H1 (cell line): ENCODE data around the gene SSU72. TPM values are rescaled to one million over a fixed set of nuclear protein-coding genes. Genes with fewer than 3 reads are reported as not detected.

Source experiments
- BACH1 ChIP-seq: IDR thresholded peaks from 2 replicates; pipeline ENCODE4 v1.6.1; 2012; ENCODE audit warnings: low read length, improper control_type of control experiment
- BCL11A ChIP-seq, 2 experiments: IDR thresholded peaks; one replicate each; pipeline ENCODE4 v1.6.1; 2011; ENCODE audit warnings: low read depth in 2 of 2, low read length in 2 of 2, mild to moderate bottlenecking in 2 of 2
- CBX8 ChIP-seq: fragments of 300-800, 300-1000 bp; sonication (generic); IDR thresholded peaks from 2 replicates; pipeline ENCODE4 v1.7.1; 2016; ENCODE audit warnings: low read depth, low read length, borderline replicate concordance
- GABPA ChIP-seq: IDR thresholded peaks from 2 replicates; pipeline ENCODE4 v1.6.1; 2011; ENCODE audit warnings: mild to moderate bottlenecking, low read length, moderate library complexity, borderline replicate concordance; ENCODE audit not compliant: insufficient read depth
- HDAC2 ChIP-seq, 2 experiments: fragments of 300-600 bp in 1 of 2; sonication (generic) in 1 of 2; IDR thresholded peaks; 2 replicates each; pipeline ENCODE4 v1.6.1; 2011 to 2012; ENCODE audit warnings: low read depth in 2 of 2, low read length in 2 of 2, mild to moderate bottlenecking in 2 of 2, moderate library complexity in 2 of 2, borderline replicate concordance in 1 of 2, inconsistent platforms in 1 of 2
- HDAC6 ChIP-seq: IDR thresholded peaks from one replicate; pipeline ENCODE4 v1.7.1; 2012; ENCODE audit warnings: low read depth, mild to moderate bottlenecking, inconsistent platforms, low read length, moderate library complexity
- JUND ChIP-seq: IDR thresholded peaks from 2 replicates; pipeline ENCODE4 v1.6.1; 2011; ENCODE audit warnings: mild to moderate bottlenecking, improper control_type of control experiment, low read length
- POLR2AphosphoS5 ChIP-seq: IDR thresholded peaks from 2 replicates; pipeline ENCODE4 v1.6.1; 2011; ENCODE audit warnings: low read depth, low read length
- SIN3A ChIP-seq, 2 experiments: IDR thresholded peaks in 1 of 2; conservative IDR thresholded peaks in 1 of 2; 2 replicates each; pipeline ENCODE4 v1.6.1; 2011 to 2012; ENCODE audit warnings: low read length in 2 of 2, improper control_type of control experiment in 1 of 2, low read depth in 1 of 2, mild to moderate bottlenecking in 1 of 2
- SIRT6 ChIP-seq: IDR thresholded peaks from one replicate; pipeline ENCODE4 v1.7.1; 2012; ENCODE audit warnings: low read length, inconsistent platforms
- SIX5 ChIP-seq: IDR thresholded peaks from 2 replicates; pipeline ENCODE4 v1.6.1; 2011; ENCODE audit warnings: mild to moderate bottlenecking, low read depth, low read length
- SP4 ChIP-seq: IDR thresholded peaks from 2 replicates; pipeline ENCODE4 v1.6.1; 2012; ENCODE audit warnings: low read length, inconsistent platforms
- SRF ChIP-seq: IDR thresholded peaks from 2 replicates; pipeline ENCODE4 v1.6.1; 2011; ENCODE audit warnings: mild to moderate bottlenecking, low read depth, low read length, moderate library complexity
- TCF12 ChIP-seq: IDR thresholded peaks from 2 replicates; pipeline ENCODE4 v1.6.1; 2011; ENCODE audit warnings: low read depth, mild to moderate bottlenecking, low read length
- polyA plus RNA-seq, 7 experiments: library from polyadenylated mRNA; depleted of rRNA in 3 of 7; stranded (reverse) in 5 of 7; unstranded in 2 of 7; fragments of >200 nt in 5 of 7; fragments of 200-250 nt in 2 of 7; gene quantifications; 1 replicate in 5 of 7; 2 replicates in 1 of 7; 4 replicates in 1 of 7; pipeline versions ENCODE4 v1.2.1 to v1.2.3, GENCODE V29; 2011 to 2013; ENCODE audit warnings: missing spikeins in 2 of 7, mixed read lengths in 2 of 7
- total RNA-seq: library from RNA; stranded (reverse); fragmentation: NEBNext Ultra II Directional; extraction: Animal tissue kit (Norgen Biotek cat#: 25700); gene quantifications from 2 replicates; pipeline ENCODE4 v1.2.1, GENCODE V29; 2021
- TF ChIP-seq, protein P1 (sequence below): IDR thresholded peaks from 2 replicates; pipeline ENCODE4 v1.6.1; 2011; ENCODE audit warnings: low read length, improper control_type of control experiment
- TF ChIP-seq, protein P2 (sequence below), 3 experiments: IDR thresholded peaks; 1 replicate in 2 of 3; 2 replicates in 1 of 3; pipeline versions ENCODE4 v1.5.1 to v1.6.1; 2011; ENCODE audit warnings: low read length in 3 of 3, mild to moderate bottlenecking in 3 of 3, inconsistent platforms in 2 of 3, low read depth in 1 of 3, moderate library complexity in 1 of 3; ENCODE audit not compliant: insufficient read depth in 1 of 3; ENCODE audit errors: control extremely low read depth in 1 of 3
- TF ChIP-seq, protein P3 (sequence below): IDR thresholded peaks from 2 replicates; pipeline ENCODE4 v1.6.1; 2011; ENCODE audit warnings: low read depth, mild to moderate bottlenecking, low read length; ENCODE audit not compliant: insufficient read depth
- TF ChIP-seq, protein P4 (sequence below): IDR thresholded peaks from 2 replicates; pipeline ENCODE4 v1.6.1; 2012; ENCODE audit warnings: inconsistent platforms

SSU72 gene
- total and polyA plus RNA-seq, 2 of the 8 experiments (the other 6 are each of a cell fraction or from before 2014, with no cell fraction given) = 110 to 165 TPM

DNA sequence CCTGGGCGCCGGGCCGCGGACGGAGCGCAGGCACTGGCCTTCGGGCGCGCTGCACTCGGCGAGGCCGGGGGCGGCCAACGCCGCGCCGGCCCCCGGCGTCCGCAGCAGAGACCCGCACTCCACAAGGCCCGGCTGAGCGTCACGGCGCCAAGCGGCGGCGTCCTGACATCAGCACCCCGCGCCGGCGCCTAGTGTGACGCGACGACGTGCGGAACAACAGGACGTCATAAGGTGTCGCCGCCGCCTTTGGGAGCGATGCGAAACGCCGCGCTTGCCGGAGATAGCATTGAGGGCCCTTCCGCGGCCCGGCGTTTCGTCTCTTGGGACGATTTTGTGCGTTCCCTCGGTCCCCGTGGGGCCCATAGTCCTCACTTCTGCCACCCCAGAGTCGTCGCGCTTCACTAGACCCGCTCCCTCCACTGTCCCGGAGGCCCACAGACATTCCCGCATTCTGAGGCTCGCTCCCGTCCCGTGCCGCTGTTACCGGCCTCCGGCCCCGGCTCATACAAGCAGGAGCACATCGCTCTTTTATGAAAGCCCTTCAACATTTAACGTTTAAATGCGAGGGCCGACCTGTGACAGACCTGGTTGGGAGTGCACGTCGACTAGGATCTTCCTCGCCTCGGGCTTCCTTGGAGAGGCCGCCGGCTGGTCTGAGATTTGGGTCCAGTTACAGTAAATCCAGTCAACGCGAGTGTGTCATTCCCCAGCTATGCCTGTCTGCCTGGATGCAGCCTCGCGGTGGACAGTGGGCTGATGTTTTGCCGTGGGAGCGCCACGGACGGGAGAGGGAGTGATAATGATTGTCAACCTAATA, at the start of gene SSU72 (continued):
- TF ChIP-seq, protein P1, sequence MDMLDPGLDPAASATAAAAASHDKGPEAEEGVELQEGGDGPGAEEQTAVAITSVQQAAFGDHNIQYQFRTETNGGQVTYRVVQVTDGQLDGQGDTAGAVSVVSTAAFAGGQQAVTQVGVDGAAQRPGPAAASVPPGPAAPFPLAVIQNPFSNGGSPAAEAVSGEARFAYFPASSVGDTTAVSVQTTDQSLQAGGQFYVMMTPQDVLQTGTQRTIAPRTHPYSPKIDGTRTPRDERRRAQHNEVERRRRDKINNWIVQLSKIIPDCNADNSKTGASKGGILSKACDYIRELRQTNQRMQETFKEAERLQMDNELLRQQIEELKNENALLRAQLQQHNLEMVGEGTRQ = no peak; the same call in 1 of the 2 replicates
- TF ChIP-seq HDAC6 (no peak), POLR2AphosphoS5 (peak; percentile 90), GABPA (0 out of 2 replicates have a peak, but pooled peaks have one; percentile 4), SRF (peak; percentile 94), BACH1 (no peak), HDAC2 (IDR thresholded peaks at IDR 0.05; ENCODE audit: borderline replicate concordance in 1 of 2, low read depth in 2 of 2, low read length in 2 of 2) (no peak), SIRT6 (no peak), SP4 (no peak; the same call in 1 of the 2 replicates), BCL11A (IDR thresholded peaks at IDR 0.05; ENCODE audit: low read depth in 2 of 2, low read length in 2 of 2) (no peak), JUND (peak; percentile 58; the same call in 1 of the 2 replicates), SIX5 (peak; percentile 22; the same call in 1 of the 2 replicates), CBX8 (no peak), TCF12 (no peak), SIN3A (conservative IDR thresholded peaks at IDR 0.05 in 1 of 2, IDR thresholded peaks at IDR 0.05 in 1 of 2; ENCODE audit: low read depth in 1 of 2, low read length in 2 of 2) (peak in 1 of 2 experiments; percentile 93; a peak in 2 of 4 replicates)
- TF ChIP-seq, protein P2, sequence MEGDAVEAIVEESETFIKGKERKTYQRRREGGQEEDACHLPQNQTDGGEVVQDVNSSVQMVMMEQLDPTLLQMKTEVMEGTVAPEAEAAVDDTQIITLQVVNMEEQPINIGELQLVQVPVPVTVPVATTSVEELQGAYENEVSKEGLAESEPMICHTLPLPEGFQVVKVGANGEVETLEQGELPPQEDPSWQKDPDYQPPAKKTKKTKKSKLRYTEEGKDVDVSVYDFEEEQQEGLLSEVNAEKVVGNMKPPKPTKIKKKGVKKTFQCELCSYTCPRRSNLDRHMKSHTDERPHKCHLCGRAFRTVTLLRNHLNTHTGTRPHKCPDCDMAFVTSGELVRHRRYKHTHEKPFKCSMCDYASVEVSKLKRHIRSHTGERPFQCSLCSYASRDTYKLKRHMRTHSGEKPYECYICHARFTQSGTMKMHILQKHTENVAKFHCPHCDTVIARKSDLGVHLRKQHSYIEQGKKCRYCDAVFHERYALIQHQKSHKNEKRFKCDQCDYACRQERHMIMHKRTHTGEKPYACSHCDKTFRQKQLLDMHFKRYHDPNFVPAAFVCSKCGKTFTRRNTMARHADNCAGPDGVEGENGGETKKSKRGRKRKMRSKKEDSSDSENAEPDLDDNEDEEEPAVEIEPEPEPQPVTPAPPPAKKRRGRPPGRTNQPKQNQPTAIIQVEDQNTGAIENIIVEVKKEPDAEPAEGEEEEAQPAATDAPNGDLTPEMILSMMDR (IDR thresholded peaks at IDR 0.05; ENCODE audit: control extremely low read depth in 1 of 3, insufficient read depth in 1 of 3, low read depth in 1 of 3, low read length in 3 of 3) = peak in 1 of 3 experiments; percentile 3; a peak in 1 of 4 replicates
- TF ChIP-seq, protein P3, sequence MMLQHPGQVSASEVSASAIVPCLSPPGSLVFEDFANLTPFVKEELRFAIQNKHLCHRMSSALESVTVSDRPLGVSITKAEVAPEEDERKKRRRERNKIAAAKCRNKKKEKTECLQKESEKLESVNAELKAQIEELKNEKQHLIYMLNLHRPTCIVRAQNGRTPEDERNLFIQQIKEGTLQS = peak; percentile 99
- TF ChIP-seq, protein P4, sequence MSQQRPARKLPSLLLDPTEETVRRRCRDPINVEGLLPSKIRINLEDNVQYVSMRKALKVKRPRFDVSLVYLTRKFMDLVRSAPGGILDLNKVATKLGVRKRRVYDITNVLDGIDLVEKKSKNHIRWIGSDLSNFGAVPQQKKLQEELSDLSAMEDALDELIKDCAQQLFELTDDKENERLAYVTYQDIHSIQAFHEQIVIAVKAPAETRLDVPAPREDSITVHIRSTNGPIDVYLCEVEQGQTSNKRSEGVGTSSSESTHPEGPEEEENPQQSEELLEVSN = no peak
